AG08396 (cell line): ENCODE data around the gene CAPN5.

ENCODE experiments used
- DNase-seq: peaks from one replicate; pipeline ENCODE4 v3.0.0; 2012; ENCODE audit warnings: low spot score, mixed read lengths

Gene CAPN5

GRCh38 chr11:77135069-77135468 is 68.3 kb downstream of the CAPN5 start:
- no peak for DNase-seq

- DNase-seq: peak; percentile 39
Measured at GRCh38 chr11:77136074-77136473, 69.3 kb downstream of the CAPN5 start.

GRCh38 chr11:77136784-77137420 is 70.1 kb downstream of the CAPN5 start:
- DNase-seq: no peak

- DNase-seq: no peak
Measured at GRCh38 chr11:77137421-77137820, 70.7 kb downstream of the CAPN5 start.

- no peak for DNase-seq
Measured at GRCh38 chr11:77138106-77138649, 71.4 kb downstream of the CAPN5 start.

- DNase-seq: no peak
Measured at GRCh38 chr11:77139201-77139600, 72.4 kb downstream of the CAPN5 start.

GRCh38 chr11:77140231-77140851 is 73.6 kb downstream of the CAPN5 start:
- DNase-seq: no peak

GRCh38 chr11:77141034-77141433 is 74.3 kb downstream of the CAPN5 start:
- peak; percentile 62 for DNase-seq

- no peak for DNase-seq
Measured at GRCh38 chr11:77141475-77141874, 74.7 kb downstream of the CAPN5 start.

GRCh38 chr11:77142091-77142975 is 75.6 kb downstream of the CAPN5 start:
- DNase-seq: no peak

- DNase-seq: no peak
Measured at GRCh38 chr11:77143405-77144020, 76.7 kb downstream of the CAPN5 start.

- DNase-seq: no peak
Measured at GRCh38 chr11:77144196-77144856, 77.6 kb downstream of the CAPN5 start.

GRCh38 chr11:77144857-77145428 is 78.2 kb downstream of the CAPN5 start:
- no peak for DNase-seq

- DNase-seq: no peak
Measured at GRCh38 chr11:77146261-77147035, 79.7 kb downstream of the CAPN5 start.

- DNase-seq: no peak
Measured at GRCh38 chr11:77147036-77147315, 80.2 kb downstream of the CAPN5 start.

- DNase-seq: no peak
Measured at GRCh38 chr11:77147668-77148321, 81.0 kb downstream of the CAPN5 start.

GRCh38 chr11:77148963-77149715 is 82.4 kb downstream of the CAPN5 start:
- no peak for DNase-seq

GRCh38 chr11:77149716-77150392 is 83.1 kb downstream of the CAPN5 start:
- no peak for DNase-seq

- no peak for DNase-seq
Measured at GRCh38 chr11:77150836-77151235, 84.1 kb downstream of the CAPN5 start.
